Endothelial cell of umbilical vein (primary cell): ENCODE measurements around the gene GREB1. TPM values are rescaled to one million over a fixed set of nuclear protein-coding genes. Genes with fewer than 3 reads are reported as not detected.

Experiments
- BruUV-seq: library from RNA; stranded (reverse); fragments of 400-500 nt; replicated peaks from 2 replicates; lab custom pipeline; 2021; lab: Mats Ljungman, UMichigan
- CTCF ChIA-PET: fragments of 300-600, 350-600 bp; sonication (Branson Sonifier 250); formaldehyde crosslinking; loops from one replicate; lab custom pipeline; 2021; ENCODE audit warnings: antibody characterized with exemption, inconsistent platforms; lab: Charles Lee
- POLR2A ChIA-PET: fragments of 300-600, 350-600 bp; sonication (Branson Sonifier 250); formaldehyde crosslinking; loops from one replicate; lab custom pipeline; 2021; ENCODE audit warnings: antibody characterized with exemption, inconsistent platforms; lab: Charles Lee
- DNase-seq: peaks from one replicate; pipeline ENCODE4 v3.0.0-alpha.2; 2011; ENCODE audit warnings: low read depth, low spot score
- FAIRE-seq: peaks from 2 replicates; lab custom pipeline; 2011; peaks lifted over from hg19 to GRCh38; lab: Jason Lieb, UNC
- H2AFZ ChIP-seq: 2 replicates; pipeline ENCODE4 v1.6.0; 2012; ENCODE audit warnings: low read depth, low read length, control low read depth, inconsistent platforms
- H3K27ac ChIP-seq: 2 replicates; pipeline ENCODE4 v1.5.1; 2011; ENCODE audit warnings: low read depth, mild to moderate bottlenecking, control low read depth, low read length, moderate library complexity; ENCODE audit not compliant: insufficient read depth
- H3K27me3 ChIP-seq, 2 experiments: 2 replicates each; pipeline versions ENCODE4 v1.6.0 to v1.6.1; 2011; ENCODE audit warnings: low read length in 2 of 2, mixed read lengths in 1 of 2; ENCODE audit not compliant: control insufficient read depth in 2 of 2, insufficient read depth in 2 of 2
- H3K36me3 ChIP-seq, 2 experiments: 2 replicates in 1 of 2; 3 replicates in 1 of 2; pipeline ENCODE4 v1.5.1; 2011; ENCODE audit warnings: low read length in 2 of 2, mild to moderate bottlenecking in 1 of 2, moderate library complexity in 1 of 2; ENCODE audit not compliant: control insufficient read depth in 2 of 2, insufficient read depth in 2 of 2; ENCODE audit errors: extremely low read depth in 1 of 2
- H3K4me1 ChIP-seq: 3 replicates; pipeline ENCODE4 v1.5.1; 2011; ENCODE audit warnings: mild to moderate bottlenecking, low read length; ENCODE audit not compliant: control insufficient read depth, insufficient read depth; ENCODE audit errors: extremely low read depth
- H3K4me2 ChIP-seq: 2 replicates; pipeline ENCODE4 v1.6.1; 2011; ENCODE audit warnings: low read length, control low read depth, mixed read lengths; ENCODE audit not compliant: insufficient read depth
- H3K4me3 ChIP-seq, 3 experiments: fragments of 200-600 bp in 1 of 3; sonication (generic), shearing (Covaris generic) in 1 of 3; replicated peaks in 1 of 3; 2 replicates each; pipeline ENCODE4 v1.5.1; 2011 to 2016; ENCODE audit warnings: control low read depth in 3 of 3, low read length in 3 of 3, mild to moderate bottlenecking in 2 of 3, inconsistent platforms in 1 of 3, low read depth in 1 of 3, moderate library complexity in 1 of 3; ENCODE audit not compliant: insufficient read depth in 1 of 3
- H3K79me2 ChIP-seq: 2 replicates; pipeline ENCODE4 v1.6.0; 2012; ENCODE audit warnings: low read length, inconsistent platforms; ENCODE audit not compliant: control insufficient read depth, insufficient read depth
- H3K9ac ChIP-seq: replicated peaks from 2 replicates; pipeline ENCODE3; 2011; ENCODE audit warnings: low read length, control low read depth; ENCODE audit not compliant: insufficient read depth; ENCODE audit errors: extremely low read depth
- H3K9me1 ChIP-seq: replicated peaks from 3 replicates; pipeline ENCODE4 v1.6.0; 2011; ENCODE audit warnings: mild to moderate bottlenecking, low read length; ENCODE audit not compliant: control insufficient read depth, insufficient read depth; ENCODE audit errors: extremely low read depth
- H3K9me3 ChIP-seq: replicated peaks from 2 replicates; pipeline ENCODE4 v1.5.1; 2012; ENCODE audit warnings: low read length, inconsistent platforms; ENCODE audit not compliant: control insufficient read depth, insufficient read depth
- H4K20me1 ChIP-seq: replicated peaks from 2 replicates; pipeline ENCODE3; 2011; ENCODE audit warnings: mild to moderate bottlenecking, low read length; ENCODE audit not compliant: control insufficient read depth, insufficient read depth; ENCODE audit errors: extremely low read depth
- EZH2 ChIP-seq: IDR thresholded peaks from 2 replicates; pipeline ENCODE4 v1.6.1; 2012; ENCODE audit warnings: borderline replicate concordance, low read depth, mild to moderate bottlenecking, moderate library complexity, low read length, inconsistent platforms; ENCODE audit not compliant: severe bottlenecking
- FOS ChIP-seq: IDR thresholded peaks from 2 replicates; pipeline ENCODE4 v1.6.1; 2011; ENCODE audit warnings: mild to moderate bottlenecking, low read length, moderate library complexity, borderline replicate concordance; ENCODE audit not compliant: insufficient read depth
- GATA2 ChIP-seq: IDR thresholded peaks from 2 replicates; pipeline ENCODE4 v1.7.0; 2011; ENCODE audit warnings: low read depth, mild to moderate bottlenecking, moderate library complexity, mixed read lengths, low read length; ENCODE audit not compliant: insufficient read length, insufficient read depth
- JUN ChIP-seq: IDR thresholded peaks from 2 replicates; pipeline ENCODE4 v1.6.1; 2011; ENCODE audit warnings: borderline replicate concordance, low read depth; ENCODE audit not compliant: insufficient read length, insufficient read depth
- MAX ChIP-seq: IDR thresholded peaks from 2 replicates; pipeline ENCODE4 v1.6.1; 2011; ENCODE audit not compliant: insufficient read depth, insufficient read length
- MYC ChIP-seq: IDR thresholded peaks from one replicate; pipeline ENCODE4 v1.6.1; 2011; ENCODE audit warnings: mild to moderate bottlenecking, low read depth, low read length
- POLR2A ChIP-seq: IDR thresholded peaks from 2 replicates; pipeline ENCODE4 v1.6.1; 2012; ENCODE audit warnings: low read depth, mild to moderate bottlenecking, control low read depth, low read length
- POLR2AphosphoS5 ChIP-seq: IDR thresholded peaks from 2 replicates; pipeline ENCODE4 v1.6.1; 2012; ENCODE audit warnings: low read depth, mild to moderate bottlenecking, control low read depth, low read length, moderate library complexity; ENCODE audit not compliant: insufficient read depth
- dilution Hi-C: fragments of 300-500 bp; cut with MboI; formaldehyde crosslinking; loops from one replicate; pipeline ENCODE4 v1.15.0; 2019; ENCODE audit warnings: low sequenced_read_pairs; ENCODE audit not compliant: extremely low pct_ligation_motif_present
- intact Hi-C: fragments of 100-400 bp; cut with micrococcal nuclease; formaldehyde crosslinking; loops from one replicate; pipeline ENCODE4 v1.10.0; 2022
- polyA plus RNA-seq, 4 experiments: library from polyadenylated mRNA; depleted of rRNA in 3 of 4; stranded (reverse) in 3 of 4; unstranded in 1 of 4; fragments of >200 nt; gene quantifications; 2 replicates each; pipeline versions ENCODE4 v1.2.1 to v1.2.3, GENCODE V29; 2011 to 2012; ENCODE audit warnings: missing spikeins in 1 of 4
- total RNA-seq: library from RNA; stranded (reverse); gene quantifications from 2 replicates; pipeline ENCODE4 v1.2.3, GENCODE V29; 2021
- TF ChIP-seq, protein P1 (sequence below), 2 donors: IDR thresholded peaks; 1 replicate in 1 of 2; 2 replicates in 1 of 2; pipeline ENCODE4 v1.5.1; 2011; ENCODE audit warnings: low read length in 2 of 2, mild to moderate bottlenecking in 2 of 2, moderate library complexity in 2 of 2, control low read depth in 1 of 2, inconsistent platforms in 1 of 2, low read depth in 1 of 2; ENCODE audit not compliant: insufficient read depth in 1 of 2; ENCODE audit errors: extremely low read depth in 1 of 2

Gene GREB1
- total and polyA plus RNA-seq, 2 donors (not counting 3 experiments of a cell fraction or from before 2014, with no cell fraction given) = 0.17 to 0.58 TPM

GRCh38 chr2:11622611-11623010 lies 88.8 kb downstream of the GREB1 start:
- Histone ChIP-seq H3K36me3 (no peaks in the 10 kb centered on the region), H4K20me1 (no peaks in the 10 kb centered on the region), H3K4me1 (no peaks in the 10 kb centered on the region), H3K27ac (no peak overlapping the region), H2AFZ (no peak overlapping the region), H3K27me3 (no peaks in the 10 kb centered on the region), H3K9ac (no peak overlapping the region), H3K4me3 (no peak overlapping the region), H3K9me3 (no peaks in the 10 kb centered on the region), H3K79me2 (no peaks in the 10 kb centered on the region), H3K4me2 (no peak overlapping the region), H3K9me1 (no peaks in the 10 kb centered on the region)
- intact Hi-C loops = no loop called here
- ChIA-PET CTCF (no interaction called here), POLR2A (no interaction called here)
- DNase-seq (no peak), FAIRE-seq (no peak)
- BruUV-seq = no TSS peak
- TF ChIP-seq, protein P1, sequence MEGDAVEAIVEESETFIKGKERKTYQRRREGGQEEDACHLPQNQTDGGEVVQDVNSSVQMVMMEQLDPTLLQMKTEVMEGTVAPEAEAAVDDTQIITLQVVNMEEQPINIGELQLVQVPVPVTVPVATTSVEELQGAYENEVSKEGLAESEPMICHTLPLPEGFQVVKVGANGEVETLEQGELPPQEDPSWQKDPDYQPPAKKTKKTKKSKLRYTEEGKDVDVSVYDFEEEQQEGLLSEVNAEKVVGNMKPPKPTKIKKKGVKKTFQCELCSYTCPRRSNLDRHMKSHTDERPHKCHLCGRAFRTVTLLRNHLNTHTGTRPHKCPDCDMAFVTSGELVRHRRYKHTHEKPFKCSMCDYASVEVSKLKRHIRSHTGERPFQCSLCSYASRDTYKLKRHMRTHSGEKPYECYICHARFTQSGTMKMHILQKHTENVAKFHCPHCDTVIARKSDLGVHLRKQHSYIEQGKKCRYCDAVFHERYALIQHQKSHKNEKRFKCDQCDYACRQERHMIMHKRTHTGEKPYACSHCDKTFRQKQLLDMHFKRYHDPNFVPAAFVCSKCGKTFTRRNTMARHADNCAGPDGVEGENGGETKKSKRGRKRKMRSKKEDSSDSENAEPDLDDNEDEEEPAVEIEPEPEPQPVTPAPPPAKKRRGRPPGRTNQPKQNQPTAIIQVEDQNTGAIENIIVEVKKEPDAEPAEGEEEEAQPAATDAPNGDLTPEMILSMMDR (IDR thresholded peaks at IDR 0.05; ENCODE audit: extremely low read depth in 1 of 2, insufficient read depth in 1 of 2, low read depth in 1 of 2, low read length in 2 of 2) = no peak
- no peak for TF ChIP-seq POLR2A
- TF ChIP-seq MYC = no peak
- no peak for TF ChIP-seq MAX
- TF ChIP-seq JUN = no peak
- no peak for TF ChIP-seq GATA2
- no peak for TF ChIP-seq EZH2
- no peak for TF ChIP-seq FOS
- no peak for TF ChIP-seq POLR2AphosphoS5
- dilution Hi-C loops = no loop called here
